Panc1 (cell line): Measurements from ENCODE around the gene AGAP1. TPM values are rescaled to one million over a fixed set of nuclear protein-coding genes. Genes with fewer than 3 reads are reported as not detected.

Experiments
- ATAC-seq: fragments of 200-7000 bp; cut with Tn5 transposase; 2 replicates; pipeline ENCODE4 v1.9.1; 2020; ENCODE audit warnings: mild to moderate bottlenecking, moderate library complexity
- BruUV-seq: library from RNA; stranded (reverse); fragments of 400-500 nt; replicated peaks from 2 replicates; lab custom pipeline; 2021; lab: Mats Ljungman, UMichigan
- CTCF ChIA-PET: fragments of 300-600 bp; sonication (Branson Sonifier 250); formaldehyde crosslinking; loops from one replicate; lab custom pipeline; 2022; ENCODE audit warnings: antibody characterized with exemption; lab: Charles Lee
- POLR2A ChIA-PET: fragments of 300-600 bp; sonication (Branson Sonifier 250); formaldehyde crosslinking; loops from one replicate; lab custom pipeline; 2022; ENCODE audit warnings: antibody characterized with exemption; lab: Charles Lee
- DNase-seq: peaks from one replicate; pipeline ENCODE4 v3.0.0-alpha.2; 2010; ENCODE audit warnings: low read depth, low spot score
- H3K27ac ChIP-seq: 2 replicates; pipeline ENCODE4 v1.5.1; 2011; ENCODE audit warnings: mild to moderate bottlenecking, low read length, inconsistent platforms
- H3K27me3 ChIP-seq: fragments of 200-500 bp; sonication (Bioruptor generic); 2 replicates; pipeline ENCODE4 v1.6.0; 2014; ENCODE audit warnings: low read length, inconsistent platforms; ENCODE audit not compliant: control insufficient read depth, insufficient read depth
- H3K36me3 ChIP-seq: fragments of 200-500 bp; sonication (Bioruptor generic); 2 replicates; pipeline ENCODE4 v1.5.1; 2014; ENCODE audit warnings: inconsistent platforms, mild to moderate bottlenecking, low read length, moderate library complexity; ENCODE audit not compliant: control insufficient read depth, insufficient read depth
- H3K4me1 ChIP-seq: 2 replicates; pipeline ENCODE4 v1.5.1; 2011; ENCODE audit warnings: inconsistent platforms, mild to moderate bottlenecking, low read length, moderate library complexity; ENCODE audit not compliant: control insufficient read depth, insufficient read depth
- H3K4me3 ChIP-seq, 2 experiments: 2 replicates each; pipeline ENCODE4 v1.5.1; 2011 to 2012; ENCODE audit warnings: low read depth in 2 of 2, low read length in 2 of 2, mild to moderate bottlenecking in 2 of 2, inconsistent platforms in 1 of 2, moderate library complexity in 1 of 2
- H3K9me3 ChIP-seq: fragments of 200-500 bp; sonication (Bioruptor generic); 2 replicates; pipeline ENCODE4 v1.5.1; 2014; ENCODE audit warnings: low read depth, mild to moderate bottlenecking, inconsistent platforms, low read length, moderate library complexity; ENCODE audit not compliant: control insufficient read depth, insufficient read depth
- CTCF ChIP-seq: fragments of 450-650 bp; IDR thresholded peaks from 2 replicates; pipeline ENCODE4 v1.5.1; 2017; ENCODE audit warnings: mild to moderate bottlenecking
- POLR2AphosphoS5 ChIP-seq: IDR thresholded peaks from 2 replicates; pipeline ENCODE4 v1.6.1; 2012; ENCODE audit warnings: mild to moderate bottlenecking, low read depth, low read length, moderate library complexity
- REST ChIP-seq, 2 experiments: IDR thresholded peaks; 2 replicates each; pipeline ENCODE4 v1.6.1; 2011 to 2012; ENCODE audit warnings: low read depth in 2 of 2, control low read depth in 1 of 2, low read length in 1 of 2, mild to moderate bottlenecking in 1 of 2, moderate library complexity in 1 of 2; ENCODE audit not compliant: insufficient read depth in 1 of 2
- SIN3A ChIP-seq: IDR thresholded peaks from 2 replicates; pipeline ENCODE4 v1.6.1; 2012; ENCODE audit warnings: low read depth, mild to moderate bottlenecking, low read length, moderate library complexity, borderline replicate concordance; ENCODE audit not compliant: insufficient read depth
- TCF7L2 ChIP-seq: IDR thresholded peaks from 2 replicates; pipeline ENCODE4 v1.6.1; 2011; ENCODE audit warnings: mild to moderate bottlenecking, low read depth, low read length, inconsistent platforms
- in situ Hi-C: cut with HindIII; loops from 2 replicates; pipeline ENCODE4 v1.10.0; 2016; ENCODE audit warnings: low sequenced_read_pairs, low pct_unique_long_range_greater_than_20kb
- intact Hi-C: fragments of 100-400 bp; cut with micrococcal nuclease; formaldehyde crosslinking; loops from one replicate; pipeline ENCODE4 v1.10.0; 2022; ENCODE audit not compliant: unreplicated experiment
- total RNA-seq: library from RNA; stranded (reverse); gene quantifications from one replicate; pipeline ENCODE4 v1.2.1, GENCODE V29; 2021; ENCODE audit not compliant: unreplicated experiment

AGAP1 gene
- total RNA-seq, 1 experiment from 2014 or later, result 38.9 TPM

DNA sequence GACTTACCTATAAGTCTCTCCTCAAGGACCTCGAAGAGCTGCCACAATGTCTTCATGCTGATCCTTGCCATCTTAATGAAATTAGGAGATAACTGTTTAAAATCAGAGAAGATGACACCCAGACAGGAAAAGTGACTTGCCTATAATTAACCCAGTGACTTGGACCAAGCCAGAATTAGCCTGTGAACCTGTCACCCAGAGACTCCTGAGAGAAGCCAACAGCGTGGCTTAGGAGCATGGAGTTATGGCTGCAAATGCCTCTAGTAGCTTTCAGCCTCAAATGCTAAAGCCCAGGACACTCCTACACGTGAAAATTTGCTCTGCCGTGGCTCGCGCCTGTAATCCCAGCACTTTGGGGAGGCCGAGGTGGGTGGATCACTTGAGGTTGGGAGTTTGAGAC is 570.2 kb downstream of the AGAP1 start:
- intact Hi-C loops (no loop called here), in situ Hi-C loops (no loop called here)
- TF ChIP-seq SIN3A (no peak), CTCF (no peak), REST (IDR thresholded peaks at IDR 0.05; ENCODE audit: insufficient read depth in 1 of 2, low read depth in 2 of 2, low read length in 1 of 2) (no peak), TCF7L2 (no peak), POLR2AphosphoS5 (no peak)
- BruUV-seq, result no TSS peak
- POLR2A ChIA-PET, result no interaction called here
- H3K9me3 ChIP-seq, result no peaks in the 10 kb centered on the region
- H3K4me1 ChIP-seq, result no peaks in the 10 kb centered on the region
- H3K36me3 ChIP-seq, result no peaks in the 10 kb centered on the region; the same call in 1 of the 2 replicates
- no peak overlapping the region for H3K4me3 ChIP-seq
- ATAC-seq (no peak), DNase-seq (no peak)
- CTCF ChIA-PET, result no interaction called here
- H3K27me3 ChIP-seq, result no peaks in the 10 kb centered on the region
- H3K27ac ChIP-seq, result no peak overlapping the region

DNA sequence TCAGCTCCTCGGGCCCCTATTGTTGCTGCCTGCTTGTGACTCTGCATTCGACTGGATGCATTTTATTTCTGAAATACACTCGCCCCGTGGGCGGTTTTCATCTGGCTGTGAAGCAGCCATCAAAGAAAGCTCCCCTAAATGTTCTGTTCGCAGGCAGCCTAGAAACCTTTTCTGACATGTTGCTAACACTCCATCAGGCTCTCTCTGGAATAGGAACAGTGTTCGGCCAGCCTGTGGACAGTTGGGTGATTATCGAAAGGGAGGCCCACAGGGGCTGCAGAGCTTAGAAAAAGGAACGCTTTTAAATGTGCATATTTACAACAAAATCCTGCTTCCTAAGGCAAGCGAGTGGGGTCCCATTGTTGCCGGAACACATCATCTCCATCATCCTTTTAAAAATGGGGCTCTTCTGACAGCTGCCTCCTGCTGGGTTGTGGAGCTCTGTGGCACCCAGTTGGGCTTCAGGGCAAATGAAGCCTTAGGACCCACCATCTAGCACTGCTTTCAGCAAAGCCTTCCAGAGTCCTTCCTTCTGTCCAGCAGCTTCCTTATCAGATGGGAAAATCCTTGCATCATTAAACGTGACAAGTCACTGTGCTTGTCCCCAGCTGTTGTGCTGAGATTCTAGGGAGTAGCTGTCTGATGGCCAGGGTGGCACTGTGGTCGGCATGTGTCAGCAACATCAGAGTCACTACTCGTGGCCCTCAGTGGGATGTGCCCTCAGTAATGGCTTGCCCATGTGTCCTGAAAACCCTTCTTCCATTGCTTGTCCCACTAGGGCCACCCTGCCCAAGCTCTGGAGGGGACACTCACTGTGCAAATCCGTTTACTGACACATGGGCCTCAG is 571.7 kb downstream of the AGAP1 start:
- no peak for DNase-seq
- no peaks in the 10 kb centered on the region for H3K27me3 ChIP-seq
- H3K36me3 ChIP-seq, result no peaks in the 10 kb centered on the region; the same call in 1 of the 2 replicates
- no peak for ATAC-seq
- BruUV-seq, result no TSS peak
- ChIA-PET CTCF (interaction anchor here (0.6 kb wide), 1 partner anchor 1410 kb away, joined by 4 read pairs; no protein-coding TSS in a partner anchor), POLR2A (no interaction called here)
- in situ Hi-C loops (no loop called here), intact Hi-C loops (no loop called here)
- no peak for TF ChIP-seq POLR2AphosphoS5
- TF ChIP-seq CTCF, result no peak
- no peak for TF ChIP-seq SIN3A
- TF ChIP-seq REST (IDR thresholded peaks at IDR 0.05; ENCODE audit: insufficient read depth in 1 of 2, low read depth in 2 of 2, low read length in 1 of 2), result no peak
- no peak for TF ChIP-seq TCF7L2
- no peaks in the 10 kb centered on the region for H3K9me3 ChIP-seq
- H3K4me3 ChIP-seq, result no peak overlapping the region
- no peaks in the 10 kb centered on the region for H3K4me1 ChIP-seq
- H3K27ac ChIP-seq, result no peak overlapping the region
